Mucosa of descending colon (tissue), 3 donors: ENCODE measurements around the gene COL13A1. TPM values are rescaled to one million over a fixed set of nuclear protein-coding genes. Genes with fewer than 3 reads are reported as not detected.

Source experiments
- ATAC-seq: fragments of 200-7000 bp; cut with Tn5 transposase; one replicate; pipeline ENCODE4 v1.9.1; 2020; ENCODE audit warnings: mild to moderate bottlenecking, moderate library complexity
- DNase-seq, 3 donors: peaks; one replicate each; pipeline ENCODE4 v3.0.0-alpha.2; 2020
- H3K36me3 ChIP-seq: fragments of 200-600 bp; one replicate; pipeline ENCODE4 v1.8.0; 2021; ENCODE audit warnings: low read depth, mild to moderate bottlenecking
- H3K4me1 ChIP-seq: fragments of 200-600 bp; one replicate; pipeline ENCODE4 v1.8.0; 2021; ENCODE audit warnings: low read depth, mild to moderate bottlenecking
- H3K4me3 ChIP-seq: fragments of 200-600 bp; one replicate; pipeline ENCODE4 v1.8.0; 2021; ENCODE audit warnings: mild to moderate bottlenecking
- H3K9me3 ChIP-seq: fragments of 200-600 bp; one replicate; pipeline ENCODE4 v1.8.0; 2021; ENCODE audit warnings: mild to moderate bottlenecking
- CTCF ChIP-seq: fragments of 200-600 bp; IDR thresholded peaks from one replicate; pipeline ENCODE4 v1.8.0; 2022; ENCODE audit warnings: antibody characterized with exemption, mild to moderate bottlenecking
- intact Hi-C, 2 donors: fragments of 100-400 bp; cut with DNase I in 1 of 2; cut with micrococcal nuclease in 1 of 2; formaldehyde crosslinking; loops; one replicate each; pipeline versions ENCODE4 v1.11.0 to v1.11.1; 2022; cut with DNase I, micrococcal nuclease
- total RNA-seq, 3 donors: library from RNA; stranded (reverse); fragmentation: NEBNext Ultra II Directional in 2 of 3; extraction: Animal tissue kit (Norgen Biotek cat#: 25700) in 2 of 3; gene quantifications; one replicate each; pipeline versions ENCODE4 v1.2.1 to v1.2.4, GENCODE V29; 2021 to 2023
- donor health status: DM: no; HTN: no; CAD: no; lungs with moderate emphysema.
- donor health status: DM: no; HTN: no; CAD: no.
- donor health status: DM: no; HTN: yes; CAD: no.

COL13A1 gene
- total RNA-seq, 3 donors from 2014 or later = 1.0 to 2.3 (median 1.0) TPM

GRCh38 chr10:69848454-69848853 lies 46.7 kb downstream of the COL13A1 start:
- ATAC-seq (no peak), DNase-seq (no peak)
- no peak for TF ChIP-seq CTCF
- no peaks in the 10 kb centered on the region for H3K9me3 ChIP-seq
- H3K36me3 ChIP-seq = no peaks in the 10 kb centered on the region
- peaks cover 12% of the 10 kb centered on the region for H3K4me1 ChIP-seq
- intact Hi-C loops = no loop called here
- no peak overlapping the region for H3K4me3 ChIP-seq

GRCh38 chr10:69849825-69850224 lies 48.1 kb downstream of the COL13A1 start:
- Histone ChIP-seq H3K4me1 (peaks cover 12% of the 10 kb centered on the region), H3K4me3 (no peak overlapping the region), H3K9me3 (no peaks in the 10 kb centered on the region), H3K36me3 (no peaks in the 10 kb centered on the region)
- ATAC-seq (no peak), DNase-seq (no peak)
- no peak for TF ChIP-seq CTCF
- intact Hi-C loops = no loop called here

GRCh38 chr10:69850440-69850839 lies 48.7 kb downstream of the COL13A1 start:
- Histone ChIP-seq H3K4me1 (peaks cover 18% of the 10 kb centered on the region), H3K9me3 (no peaks in the 10 kb centered on the region), H3K36me3 (no peaks in the 10 kb centered on the region), H3K4me3 (no peak overlapping the region)
- DNase-seq (no peak), ATAC-seq (no peak)
- TF ChIP-seq CTCF = no peak
- intact Hi-C loops = no loop called here

- no peaks in the 10 kb centered on the region for H3K9me3 ChIP-seq
- ATAC-seq (no peak), DNase-seq (no peak)
- no peaks in the 10 kb centered on the region for H3K36me3 ChIP-seq
- H3K4me3 ChIP-seq = no peak overlapping the region
- peaks cover 15% of the 10 kb centered on the region for H3K4me1 ChIP-seq
- intact Hi-C loops = no loop called here
- TF ChIP-seq CTCF = no peak
Observed at GRCh38 chr10:69851306-69851705, 49.6 kb downstream of the COL13A1 start.

GRCh38 chr10:69853064-69853463 lies 51.4 kb downstream of the COL13A1 start:
- DNase-seq (no peak), ATAC-seq (no peak)
- no peak for TF ChIP-seq CTCF
- Histone ChIP-seq H3K9me3 (no peaks in the 10 kb centered on the region), H3K4me3 (no peak overlapping the region), H3K4me1 (peaks cover 9% of the 10 kb centered on the region), H3K36me3 (no peaks in the 10 kb centered on the region)
- intact Hi-C loops = no loop called here
